GM19395 (cell line): ENCODE results near the gene IGFL4.

ENCODE experiments used
- ATAC-seq: cut with Tn5 transposase; IDR thresholded peaks from one replicate; pipeline ENCODE4 v1.9.1; 2021; ENCODE audit warnings: mild to moderate bottlenecking, moderate library complexity; ENCODE audit not compliant: unreplicated experiment

Gene IGFL4

DNA sequence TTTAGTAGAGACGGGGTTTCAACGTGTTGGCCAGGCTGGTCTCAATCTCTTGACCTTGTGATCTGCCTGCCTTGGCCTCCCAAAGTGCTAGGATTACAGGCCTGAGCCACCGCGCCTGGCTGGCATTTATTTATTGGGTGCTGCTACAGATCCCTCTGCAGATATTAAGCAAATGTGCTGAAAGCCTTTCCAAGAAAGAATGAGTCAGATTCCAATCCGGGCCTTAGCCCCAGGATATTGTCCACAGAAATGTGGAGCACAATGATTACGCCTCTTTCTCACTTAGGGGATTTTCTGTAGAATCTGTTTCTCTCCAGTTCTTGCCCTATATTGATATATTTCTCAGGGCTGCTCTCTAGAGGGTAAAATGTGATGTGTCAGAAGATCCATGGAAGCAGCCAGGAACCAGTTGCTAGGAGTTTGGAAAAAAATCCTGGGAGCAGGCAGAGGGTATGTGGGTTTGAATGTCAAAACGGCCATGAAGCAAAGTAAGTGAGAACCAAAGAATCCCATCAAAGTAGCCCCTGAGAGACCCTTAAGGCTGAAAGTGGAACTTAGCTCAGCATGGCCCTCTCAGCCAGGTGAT, 24.8 kb upstream of the IGFL4 start:
- ATAC-seq: no peak

GRCh38 chr19:46063201-46063600, 22.4 kb upstream of the IGFL4 start:
- ATAC-seq: no peak

DNA sequence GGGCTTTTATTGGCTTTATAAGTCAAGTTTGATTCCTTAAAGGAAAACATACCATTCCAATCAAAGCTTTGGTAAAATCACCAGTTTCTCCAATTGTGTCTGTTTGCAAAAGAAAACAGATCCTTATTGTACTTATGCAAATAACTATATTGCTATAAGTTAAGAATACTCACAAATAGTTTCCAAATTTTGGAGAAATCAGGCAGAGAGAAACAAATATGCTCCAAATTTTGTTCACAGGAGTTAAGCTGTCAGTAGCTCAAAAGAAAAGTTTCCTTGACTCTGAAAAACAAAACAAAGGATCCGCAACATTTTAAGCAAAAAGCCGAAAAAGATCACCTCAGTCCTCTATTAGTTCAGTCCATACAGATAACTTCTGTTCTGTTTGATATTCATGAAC, 19.2 kb upstream of the IGFL4 start:
- no peak for ATAC-seq

DNA sequence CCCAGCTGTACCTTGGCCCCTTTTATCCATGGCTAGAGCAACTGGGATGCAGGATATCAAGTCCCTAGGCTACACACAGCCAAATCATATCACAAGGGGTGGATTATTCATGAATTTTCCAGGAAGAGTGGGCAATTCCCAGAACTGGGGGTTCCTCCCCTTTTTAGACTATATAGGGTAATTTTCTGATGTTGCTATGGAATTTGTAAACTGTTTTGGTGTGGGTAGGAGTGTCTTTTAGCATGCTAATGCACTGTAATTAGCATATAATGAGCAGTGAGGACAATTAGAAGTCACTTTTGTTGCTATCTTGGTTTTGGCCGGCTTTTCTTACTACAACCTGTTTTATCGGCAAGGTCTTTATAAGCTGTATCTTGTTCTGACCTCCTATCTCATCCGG, 18.0 kb upstream of the IGFL4 start:
- ATAC-seq: no peak

DNA sequence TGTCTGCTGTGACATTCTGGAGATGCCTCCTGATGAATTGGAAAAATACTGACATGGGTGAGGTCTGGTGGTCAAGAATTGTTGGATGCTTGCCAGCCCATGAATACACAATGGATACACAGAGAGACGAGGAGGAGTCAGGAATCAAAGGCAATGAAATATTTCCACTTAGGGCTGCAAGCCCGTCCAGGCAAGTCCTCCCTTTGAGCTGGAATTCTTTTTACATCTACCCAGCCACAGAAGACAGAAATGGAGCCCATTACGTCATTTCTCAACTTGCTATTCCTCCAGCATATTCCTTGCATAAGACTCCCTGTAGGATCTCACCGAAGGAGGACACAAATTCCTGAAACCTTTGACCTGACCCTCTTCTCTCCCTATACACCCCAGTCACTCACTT, 15.7 kb upstream of the IGFL4 start:
- no peak for ATAC-seq

- no peak for ATAC-seq
Observed at GRCh38 chr19:46052896-46053295, 12.1 kb upstream of the IGFL4 start.

GRCh38 chr19:46049597-46049996, 8.8 kb upstream of the IGFL4 start:
- no peak for ATAC-seq

GRCh38 chr19:46043519-46043918, 2.7 kb upstream of the IGFL4 start:
- ATAC-seq: no peak

GRCh38 chr19:46042252-46042883, 1.6 kb upstream of the IGFL4 start:
- ATAC-seq: no peak

DNA sequence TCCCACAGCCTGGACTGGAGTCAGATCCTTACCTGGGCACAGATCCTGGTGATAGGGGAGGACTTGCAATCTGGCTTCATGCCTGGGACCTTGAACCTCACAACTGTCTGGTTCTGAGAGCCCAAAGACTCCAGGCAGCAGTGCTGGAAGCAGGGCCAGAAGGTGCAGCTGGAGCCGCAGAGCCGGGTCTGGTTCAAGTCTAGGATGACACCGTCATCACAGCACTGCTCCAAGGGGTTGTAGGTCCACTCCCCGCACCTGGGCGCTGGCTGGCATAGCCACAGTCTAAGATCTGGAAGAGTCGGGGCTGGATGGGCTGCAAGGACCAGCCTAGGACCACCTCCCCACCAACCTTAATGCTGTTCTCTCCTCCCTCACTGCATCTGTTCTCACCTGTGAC, 677 bp downstream of the IGFL4 start:
- ATAC-seq: no peak

- no peak for ATAC-seq
Observed at GRCh38 chr19:46036744-46037128, 4.1 kb downstream of the IGFL4 start.

GRCh38 chr19:46035986-46036743, 4.6 kb downstream of the IGFL4 start:
- no peak for ATAC-seq

GRCh38 chr19:46035546-46035945, 5.3 kb downstream of the IGFL4 start:
- ATAC-seq: no peak

DNA sequence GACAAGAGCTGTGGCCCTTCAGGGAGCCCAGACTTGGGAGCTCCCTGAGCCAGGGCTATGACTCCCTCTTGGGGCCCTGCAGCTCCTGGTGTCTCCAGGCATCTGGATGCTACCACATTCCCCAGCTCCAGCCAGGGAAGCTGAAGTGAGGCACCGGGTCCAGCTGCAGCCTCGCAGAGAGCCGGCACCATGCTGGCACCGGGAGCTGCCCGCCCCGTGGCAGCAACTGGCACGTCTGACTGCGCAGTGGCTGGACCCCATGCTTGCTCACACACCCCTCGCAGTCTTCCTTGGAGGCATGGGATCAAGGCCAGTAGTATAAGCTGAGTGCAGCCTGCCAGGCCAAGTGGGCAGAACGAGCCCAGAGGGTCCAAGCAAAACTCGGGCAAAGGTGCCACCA, 7.4 kb downstream of the IGFL4 start:
- ATAC-seq: no peak

DNA sequence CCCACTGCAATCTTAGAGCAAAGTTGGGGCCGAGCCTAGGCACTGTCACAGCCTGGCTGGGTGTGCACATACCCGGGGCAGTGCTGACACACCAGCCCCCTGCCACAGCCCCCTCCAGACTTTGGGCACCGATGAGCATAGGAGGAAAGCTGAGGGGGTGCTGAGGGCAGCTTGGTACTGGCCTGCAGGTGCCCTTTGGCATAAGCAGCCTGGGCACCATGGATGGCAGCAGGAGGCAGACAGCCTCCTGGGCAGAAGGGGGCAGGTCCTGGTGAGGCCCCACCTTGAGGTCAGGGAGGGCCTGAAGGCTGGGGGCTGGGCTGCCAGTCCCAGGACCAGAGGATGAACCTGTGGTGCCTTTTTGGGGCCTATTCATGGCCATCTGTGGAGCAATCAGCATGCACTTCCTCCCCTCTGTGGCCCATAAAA, 8.2 kb downstream of the IGFL4 start:
- ATAC-seq: no peak

- no peak for ATAC-seq
Observed at GRCh38 chr19:46031781-46032596, 8.8 kb downstream of the IGFL4 start.

DNA sequence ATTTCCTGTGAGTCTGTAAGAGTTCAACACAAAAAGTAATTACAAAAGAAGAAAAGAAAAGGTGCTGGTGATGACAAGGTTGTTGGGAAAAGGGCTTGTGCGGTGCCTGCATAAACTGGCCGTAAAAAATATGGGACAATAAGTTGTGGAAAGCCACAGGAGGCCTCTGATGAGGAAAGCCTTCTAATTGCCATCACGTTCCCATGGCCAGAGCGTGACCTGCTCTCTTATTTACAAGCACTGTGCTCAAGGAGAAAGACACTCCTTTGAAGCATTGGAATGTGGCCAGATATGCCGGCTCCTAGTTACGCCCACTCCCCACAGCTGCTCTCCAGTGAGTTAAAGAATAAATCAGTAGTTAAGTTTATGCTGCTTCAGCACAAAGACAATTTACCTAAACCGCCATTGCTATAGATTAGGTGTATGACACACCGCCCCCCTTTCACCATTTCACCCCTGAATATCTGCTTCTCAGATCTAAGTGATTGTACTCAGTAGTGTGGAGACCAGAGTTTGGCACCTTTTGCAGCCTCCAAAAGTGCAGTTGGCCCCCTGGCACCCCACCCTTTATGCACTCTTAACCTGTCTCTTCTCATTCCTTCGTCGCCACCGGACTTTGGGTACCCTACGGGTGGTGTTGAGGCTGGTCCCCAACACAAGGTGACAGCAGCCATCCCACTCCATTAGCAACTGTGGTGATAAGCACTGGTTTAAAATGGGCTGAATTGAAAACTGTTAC, 9.8 kb downstream of the IGFL4 start:
- ATAC-seq: no peak

DNA sequence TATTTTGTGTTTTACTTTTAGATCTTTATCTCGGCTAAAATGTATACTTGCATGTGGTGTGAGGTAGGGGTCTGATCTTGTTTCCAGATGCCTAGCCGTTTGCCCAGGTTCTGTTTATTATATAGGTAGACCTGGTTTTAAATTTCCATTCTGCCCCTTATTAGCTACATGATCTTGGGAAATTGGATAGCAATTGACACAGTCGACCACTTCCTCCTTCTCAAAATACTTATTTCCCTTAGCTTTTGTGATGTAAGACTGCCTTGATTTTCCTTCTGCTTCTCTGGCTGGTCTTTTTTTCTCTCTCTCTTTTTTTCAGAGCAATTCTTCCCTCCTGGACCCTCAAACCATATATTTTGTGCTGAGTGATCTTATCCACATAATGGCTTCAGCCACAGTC, 15.0 kb downstream of the IGFL4 start:
- no peak for ATAC-seq

DNA sequence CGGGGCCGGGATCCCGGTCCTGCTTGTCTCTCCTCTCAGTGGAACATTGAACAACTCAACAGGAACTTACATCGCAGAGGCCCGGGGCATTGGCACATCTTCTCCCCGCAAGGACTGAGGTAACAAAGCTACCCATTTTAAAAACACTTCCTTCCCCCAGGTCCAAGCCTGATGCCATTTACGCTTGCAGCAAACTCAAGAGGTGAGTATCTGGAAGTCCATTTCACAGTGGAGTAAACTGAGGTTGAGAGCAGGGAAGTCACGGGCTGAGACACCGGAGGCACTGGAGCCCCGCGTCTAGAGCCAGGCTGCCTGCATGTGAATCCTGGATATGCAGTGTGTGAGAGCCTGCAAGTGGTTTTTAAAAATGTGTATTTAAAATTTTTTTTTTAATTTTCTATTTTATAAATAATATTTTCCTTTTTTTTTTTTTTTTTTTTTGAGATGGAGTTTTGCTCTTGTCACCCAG, 17.5 kb downstream of the IGFL4 start:
- ATAC-seq: no peak

GRCh38 chr19:46022431-46023310, 18.1 kb downstream of the IGFL4 start, which contains the start of gene PGLYRP1:
TSS of gene PGLYRP1 (minus strand) at chr19:46023053. CDS start at chr19:46023021, 32 bp downstream.
- ATAC-seq: no peak
